ENCODE measurements around the gene POLR2I. TPM values are rescaled to one million over a fixed set of nuclear protein-coding genes. Genes with fewer than 3 reads are reported as not detected.
A peak's percentile ranks its signal among the peaks of the same experiment; 100 is the strongest.
"Not testable (repeated sequence)": the region's sequence is repeated elsewhere in the genome, so short reads cannot be mapped to it uniquely, and the experiment has no call there.

POLR2I gene
- total and polyA plus RNA-seq, 9 of the 15 experiments (the other 6 are each of a cell fraction or from before 2014, with no cell fraction given) = 28.0 to 283 (median 123) TPM

DNA sequence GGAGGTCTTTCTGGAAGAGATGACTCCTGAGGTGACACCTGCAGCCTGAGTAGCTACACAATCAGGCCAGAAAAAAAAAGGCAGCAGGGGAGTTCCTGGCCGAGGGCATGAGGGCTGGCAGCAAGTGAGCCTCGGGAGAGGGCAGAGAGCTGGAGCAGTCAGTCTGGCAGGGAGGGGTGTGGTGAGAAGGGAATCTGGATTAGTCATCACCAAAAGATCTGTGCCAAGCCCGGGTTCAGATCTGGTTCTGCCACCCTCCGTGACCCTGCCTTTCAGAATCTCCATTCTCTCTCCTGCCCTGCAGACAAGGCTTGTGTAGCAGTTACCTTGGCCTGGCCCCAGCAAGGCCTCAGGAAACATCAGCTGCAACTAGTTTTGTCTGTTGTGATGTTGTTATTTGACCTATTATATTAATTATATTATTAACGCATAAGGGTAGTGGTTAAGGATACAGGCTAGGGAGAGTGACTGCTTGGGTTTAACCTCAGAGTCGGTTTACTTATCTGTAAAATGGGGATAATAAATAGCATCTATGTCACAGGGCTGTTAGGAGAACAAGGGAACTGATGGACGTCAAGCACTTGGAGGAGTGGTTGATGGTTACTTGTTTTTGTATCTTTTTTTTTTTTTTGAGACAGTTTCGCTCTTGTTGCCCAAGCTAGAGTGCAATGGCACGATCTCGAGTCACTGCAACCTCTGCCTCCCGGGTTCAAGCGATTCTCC, 22.4 kb upstream of the POLR2I start:
- Histone ChIP-seq H4K20me1 (replicated peaks; ENCODE audit: control insufficient read depth, insufficient read depth, low read length) (peaks cover 8% of the 10 kb centered on the region), H3K9me3 (replicated peaks; ENCODE audit: control insufficient read depth, insufficient read depth, low read depth, low read length) (no peaks in the 10 kb centered on the region), H3K4me1 (replicated peaks in 1 of 2; ENCODE audit: control insufficient read depth in 2 of 2, insufficient read depth in 2 of 2, low read length in 2 of 2) (peaks cover 13 to 35% of the 10 kb centered on the region in 2 experiments), H3K27ac (ENCODE audit: extremely low read depth, low read depth, low read length) (no peak overlapping the region), H3K79me2 (ENCODE audit: control insufficient read depth, insufficient read depth, low read length) (peaks cover 21% of the 10 kb centered on the region), H3K4me3 (no peak overlapping the region), H3K27me3 (ENCODE audit: control insufficient read depth in 2 of 2, insufficient read depth in 2 of 2, low read length in 2 of 2) (no peaks in the 10 kb centered on the region), H2AFZ (ENCODE audit: low read depth, low read length) (peak overlapping the region; percentile 91), H3K9me1 (ENCODE audit: control insufficient read depth, insufficient read depth, low read length) (peaks cover 8% of the 10 kb centered on the region), H3K4me2 (ENCODE audit: insufficient read depth, low read length) (peak overlapping the region; percentile 72), H3K9ac (ENCODE audit: insufficient read depth in 1 of 2, low read depth in 2 of 2, low read length in 2 of 2) (peak overlapping the region; percentile 29 to 52; a peak in 2 of 4 replicates), H3K36me3 (ENCODE audit: control insufficient read depth, insufficient read depth, low read length) (peaks cover 10% of the 10 kb centered on the region; the same call in 1 of the 3 replicates)
- BruUV-seq (replicated peaks) = no TSS peak
- POLR2A ChIA-PET = interaction anchor here (1.2 kb wide), 1 partner anchor 9 kb away, joined by 3 read pairs; no protein-coding TSS in a partner anchor
- in situ Hi-C loops (cut with MboI) (no loop called here), intact Hi-C loops (cut with micrococcal nuclease) (no loop called here)
- ATAC-seq (no peak), FAIRE-seq (no peak), DNase-seq (ENCODE audit: extremely low read depth in 1 of 4, low spot score in 3 of 4) (no peak)
- TF ChIP-seq RBM25 (IDR thresholded peaks at IDR 0.05; ENCODE audit: low read depth, low read length, severe bottlenecking) (peak; percentile 83), BCOR (IDR thresholded peaks at IDR 0.05) (peak; percentile 55; the same call in 1 of the 2 replicates), KDM1A (IDR thresholded peaks at IDR 0.05) (0 out of 4 replicates have a peak, but pooled peaks of 1 of the 2 experiments have one; percentile 21), NR1H2 (CRISPR knock-in tag; IDR thresholded peaks at IDR 0.05) (no peak)
- CTCF ChIA-PET (ENCODE audit: low intra/inter-chr PET ratio) = no interaction called here
- 62% methylated on average over 11 of the region's 12 CpGs for WGBS (ENCODE audit: insufficient coverage, low coverage, missing lambda C conversion rate)

DNA sequence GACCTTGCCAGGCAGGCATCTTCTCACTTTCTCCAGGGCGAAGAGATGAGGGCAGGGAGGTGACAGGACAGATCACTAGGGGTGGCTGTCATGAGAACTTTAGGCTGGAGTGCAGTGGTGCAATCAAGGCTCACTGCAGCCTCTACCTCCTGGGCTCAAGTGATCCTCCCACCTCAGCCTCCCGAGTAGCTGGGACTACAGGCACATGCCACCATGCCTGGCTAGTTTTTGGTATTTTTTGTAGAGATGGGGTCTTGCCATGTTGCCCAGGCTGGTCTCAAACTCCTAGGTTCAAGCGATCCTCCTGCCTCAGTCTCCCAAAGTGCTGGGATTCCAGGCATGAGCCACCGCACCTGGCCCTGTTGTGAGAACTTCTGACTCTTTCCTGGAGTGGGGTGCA, 20.2 kb upstream of the POLR2I start:
- intact Hi-C loops (cut with micrococcal nuclease); H2AFZ ChIP-seq (ENCODE audit: low read depth, low read length); H3K9me1 ChIP-seq (ENCODE audit: control insufficient read depth, insufficient read depth, low read length); H4K20me1 ChIP-seq (replicated peaks; ENCODE audit: control insufficient read depth, insufficient read depth, low read length); CTCF ChIA-PET (ENCODE audit: low intra/inter-chr PET ratio); H3K79me2 ChIP-seq (ENCODE audit: control insufficient read depth, insufficient read depth, low read length); DNase-seq (ENCODE audit: extremely low read depth in 1 of 4, low spot score in 3 of 4); H3K27me3 ChIP-seq (ENCODE audit: control insufficient read depth in 2 of 2, insufficient read depth in 2 of 2, low read length in 2 of 2); POLR2A ChIA-PET; H3K4me3 ChIP-seq; BruUV-seq (replicated peaks); H3K9me3 ChIP-seq (replicated peaks; ENCODE audit: control insufficient read depth, insufficient read depth, low read depth, low read length); in situ Hi-C loops (cut with MboI); H3K27ac ChIP-seq (ENCODE audit: extremely low read depth, low read depth, low read length); H3K9ac ChIP-seq (ENCODE audit: insufficient read depth in 1 of 2, low read depth in 2 of 2, low read length in 2 of 2); FAIRE-seq; H3K4me2 ChIP-seq (ENCODE audit: insufficient read depth, low read length); ATAC-seq; H3K36me3 ChIP-seq (ENCODE audit: control insufficient read depth, insufficient read depth, low read length): not testable (repeated sequence)
- H3K4me1 ChIP-seq (replicated peaks in 1 of 2; ENCODE audit: control insufficient read depth in 2 of 2, insufficient read depth in 2 of 2, low read length in 2 of 2) = peaks cover 7 to 21% of the 10 kb centered on the region in 2 experiments
- WGBS (ENCODE audit: insufficient coverage, low coverage, missing lambda C conversion rate) = 53% methylated on average over 4 of the region's 4 CpGs

- CTCF ChIA-PET (ENCODE audit: low intra/inter-chr PET ratio); intact Hi-C loops (cut with micrococcal nuclease); H3K4me2 ChIP-seq (ENCODE audit: insufficient read depth, low read length); in situ Hi-C loops (cut with MboI); H3K9ac ChIP-seq (ENCODE audit: insufficient read depth in 1 of 2, low read depth in 2 of 2, low read length in 2 of 2); H2AFZ ChIP-seq (ENCODE audit: low read depth, low read length); H3K27ac ChIP-seq (ENCODE audit: extremely low read depth, low read depth, low read length); ATAC-seq; H3K9me3 ChIP-seq (replicated peaks; ENCODE audit: control insufficient read depth, insufficient read depth, low read depth, low read length); H3K9me1 ChIP-seq (ENCODE audit: control insufficient read depth, insufficient read depth, low read length); H3K79me2 ChIP-seq (ENCODE audit: control insufficient read depth, insufficient read depth, low read length); H3K36me3 ChIP-seq (ENCODE audit: control insufficient read depth, insufficient read depth, low read length); FAIRE-seq; H3K27me3 ChIP-seq (ENCODE audit: control insufficient read depth in 2 of 2, insufficient read depth in 2 of 2, low read length in 2 of 2); DNase-seq (ENCODE audit: extremely low read depth in 1 of 4, low spot score in 3 of 4); BruUV-seq (replicated peaks); H3K4me3 ChIP-seq; H4K20me1 ChIP-seq (replicated peaks; ENCODE audit: control insufficient read depth, insufficient read depth, low read length): not testable (repeated sequence)
- WGBS (ENCODE audit: insufficient coverage, low coverage, missing lambda C conversion rate) = 44% methylated on average over 4 of the region's 6 CpGs
- peaks cover 0 to 19% of the 10 kb centered on the region in 2 experiments; a peak in 2 of 5 replicates for H3K4me1 ChIP-seq (replicated peaks in 1 of 2; ENCODE audit: control insufficient read depth in 2 of 2, insufficient read depth in 2 of 2, low read length in 2 of 2)
- POLR2A ChIA-PET = interaction anchor here (1.0 kb wide), 1 partner anchor 19 kb away, joined by 3 read pairs; no protein-coding TSS in a partner anchor
Measured at GRCh38 chr19:36131221-36131620, 16.5 kb upstream of the POLR2I start.

Measured in K562 (cell line).